HG02798 (cell line): ENCODE results near the gene CYTH4.

ENCODE experiments used
- ATAC-seq: cut with Tn5 transposase; IDR thresholded peaks from one replicate; pipeline ENCODE4 v1.9.1; 2021; ENCODE audit warnings: mild to moderate bottlenecking; ENCODE audit not compliant: unreplicated experiment, poor library complexity

The CYTH4 gene

DNA sequence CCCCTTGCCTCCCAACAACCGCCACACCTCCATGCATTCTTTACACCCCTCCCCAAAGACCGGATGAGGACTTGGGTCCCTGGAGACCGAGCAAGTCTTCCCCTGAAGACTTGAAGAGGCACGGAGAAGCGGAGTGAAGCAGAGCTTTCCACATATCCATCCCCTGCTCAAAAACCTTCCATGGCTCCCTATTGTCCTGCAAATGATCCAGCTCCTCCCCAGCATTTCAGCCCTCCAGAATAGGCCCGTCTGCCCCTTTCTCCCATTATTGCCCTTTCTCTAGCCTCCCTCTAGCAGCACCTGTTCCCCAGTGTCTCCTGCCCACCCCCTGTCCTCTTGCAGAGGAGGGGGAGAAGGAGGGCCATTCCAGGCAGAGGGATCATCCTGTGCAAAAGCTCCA, 59.8 kb downstream of the CYTH4 start:
- no peak for ATAC-seq

DNA sequence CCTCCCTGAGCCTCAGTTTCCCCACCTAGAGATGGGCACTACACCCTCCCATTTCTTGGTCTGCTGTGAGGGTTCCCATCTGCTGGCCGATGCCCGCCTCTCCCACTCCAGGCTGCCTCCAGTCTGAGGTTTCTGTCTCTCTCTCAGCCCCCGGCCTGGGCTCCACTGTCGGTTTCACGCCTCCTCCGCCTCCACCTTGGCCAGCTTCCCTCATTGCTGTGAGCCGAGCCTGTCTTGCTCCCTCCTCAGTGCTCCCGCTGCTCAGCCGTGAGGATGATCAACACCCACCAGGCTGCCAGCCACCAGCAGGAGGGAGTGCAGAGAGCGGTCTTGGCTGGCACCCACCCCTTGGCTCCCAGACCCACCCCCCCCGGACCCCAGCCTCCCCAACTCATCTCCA, 61.0 kb downstream of the CYTH4 start:
- no peak for ATAC-seq

DNA sequence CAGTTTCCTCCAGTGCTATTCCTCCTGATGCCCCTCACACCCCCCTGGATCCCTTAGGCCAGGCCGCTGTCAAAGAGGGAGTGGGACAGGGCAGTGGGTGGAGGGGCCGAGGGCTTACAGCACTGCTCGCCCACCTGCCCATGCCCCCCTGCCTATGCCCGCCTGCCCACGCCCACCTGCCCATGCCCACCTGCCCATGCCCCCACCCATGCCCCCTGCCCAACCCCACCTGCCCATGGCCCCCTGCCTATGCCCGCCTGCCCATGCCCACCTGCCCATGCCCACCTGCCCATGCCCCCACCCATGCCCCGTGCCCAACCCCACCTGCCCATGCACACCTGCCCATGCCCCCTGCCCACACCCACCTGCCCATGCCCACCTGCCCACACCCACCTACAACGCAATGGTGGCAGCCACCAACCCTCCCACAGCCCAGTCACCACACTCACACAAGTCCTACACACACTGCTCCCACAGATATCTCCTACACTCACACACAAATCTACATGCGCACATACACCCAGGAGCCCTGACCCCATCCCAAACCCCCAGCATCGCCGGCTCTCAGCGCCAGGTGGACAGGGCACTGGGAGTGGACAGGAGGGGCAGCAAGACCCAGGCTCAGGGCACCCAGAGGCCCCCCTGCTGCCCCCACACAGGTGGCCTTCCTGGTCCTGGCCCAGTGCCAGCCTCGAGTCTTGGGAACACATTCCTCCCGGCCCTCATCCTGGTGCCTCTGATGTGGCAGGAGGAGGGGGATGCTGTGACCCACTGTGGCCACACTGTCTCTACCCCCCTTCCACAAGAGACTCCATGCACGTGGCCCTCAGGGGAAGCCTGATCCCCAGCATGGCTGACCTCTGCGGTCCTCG, 61.8 kb downstream of the CYTH4 start:
- ATAC-seq: no peak

DNA sequence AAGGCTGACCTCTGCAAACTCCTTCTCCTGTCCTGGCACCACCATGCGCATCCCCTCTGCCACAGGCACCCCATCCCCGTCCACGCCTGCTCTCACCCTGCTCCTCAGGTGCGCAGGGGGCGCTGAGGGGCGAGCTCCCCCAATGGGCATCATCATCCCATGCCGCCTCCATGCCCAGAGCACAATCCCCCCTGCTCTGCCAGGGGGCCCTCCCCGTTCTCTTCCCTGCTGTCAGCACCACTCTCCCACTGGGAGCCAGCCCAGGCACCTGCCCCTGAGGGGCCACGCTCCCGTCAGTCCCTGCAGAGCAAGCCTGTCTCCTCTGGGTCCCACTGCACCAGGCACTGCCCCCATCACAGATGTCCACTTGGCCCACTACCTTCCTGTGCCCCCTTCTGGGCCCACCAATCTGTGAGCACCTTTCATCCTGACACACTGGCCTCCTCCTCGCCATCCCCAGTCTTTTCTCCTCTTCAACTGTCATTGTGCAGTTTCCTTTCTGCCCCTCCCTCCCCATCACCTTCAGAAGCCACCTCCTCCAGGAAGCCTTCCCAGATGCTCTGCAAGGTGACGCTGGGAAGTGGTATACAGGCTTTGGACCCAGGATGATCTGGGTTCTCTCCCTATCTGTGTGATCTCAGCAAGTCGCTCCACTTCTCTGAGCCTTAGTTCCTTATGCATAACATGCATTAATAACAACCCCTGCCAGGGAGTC, 62.6 kb downstream of the CYTH4 start:
- no peak for ATAC-seq

DNA sequence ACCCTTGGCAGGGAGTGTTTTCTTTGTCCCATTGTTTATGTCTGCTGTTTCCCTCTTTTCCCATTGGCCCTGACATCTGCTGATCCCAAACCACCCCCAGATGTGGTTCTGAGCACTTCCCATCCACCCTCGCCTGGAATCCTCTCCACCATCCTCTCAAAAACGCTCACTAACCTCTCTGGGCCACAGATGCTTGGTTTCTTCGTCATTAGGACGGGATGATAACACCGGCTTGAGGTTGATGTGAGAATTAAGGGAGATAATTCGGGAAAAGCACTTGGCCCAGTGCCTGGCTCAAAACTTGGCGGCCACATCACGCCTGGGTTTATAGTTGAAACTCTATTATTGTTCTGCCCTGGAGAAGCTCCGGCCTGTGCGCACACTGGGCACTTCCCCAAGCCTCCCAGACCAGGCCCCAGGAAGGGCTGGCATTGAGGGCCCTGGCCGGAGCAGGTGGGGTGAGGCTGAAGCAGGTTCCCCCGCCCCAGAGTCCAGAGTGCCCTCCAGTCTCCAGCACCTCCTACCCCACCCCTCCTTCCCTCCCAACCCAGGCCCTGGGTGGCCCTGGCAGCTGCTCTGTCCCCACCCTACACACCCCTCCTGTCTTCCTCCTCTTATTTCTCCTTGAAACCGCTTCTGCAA, 63.7 kb downstream of the CYTH4 start:
- no peak for ATAC-seq

DNA sequence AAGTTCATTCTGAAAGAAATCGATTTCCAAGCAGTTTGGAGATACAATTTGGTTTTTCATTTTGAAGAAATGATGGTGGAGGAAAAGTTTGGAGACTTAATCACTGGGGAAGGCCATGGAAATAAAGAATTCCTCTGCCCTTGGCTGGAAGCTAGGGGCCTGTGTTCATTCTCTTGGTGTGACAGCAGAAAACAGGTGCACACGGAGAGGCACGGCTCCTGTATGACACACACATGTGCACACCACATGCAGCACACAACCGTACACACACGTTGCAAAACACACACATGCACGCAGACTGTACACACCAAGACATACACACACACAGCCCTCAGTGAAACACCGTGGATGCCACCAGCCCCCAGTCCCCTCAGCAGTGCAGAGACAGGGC, 64.2 kb downstream of the CYTH4 start:
- ATAC-seq: no peak

DNA sequence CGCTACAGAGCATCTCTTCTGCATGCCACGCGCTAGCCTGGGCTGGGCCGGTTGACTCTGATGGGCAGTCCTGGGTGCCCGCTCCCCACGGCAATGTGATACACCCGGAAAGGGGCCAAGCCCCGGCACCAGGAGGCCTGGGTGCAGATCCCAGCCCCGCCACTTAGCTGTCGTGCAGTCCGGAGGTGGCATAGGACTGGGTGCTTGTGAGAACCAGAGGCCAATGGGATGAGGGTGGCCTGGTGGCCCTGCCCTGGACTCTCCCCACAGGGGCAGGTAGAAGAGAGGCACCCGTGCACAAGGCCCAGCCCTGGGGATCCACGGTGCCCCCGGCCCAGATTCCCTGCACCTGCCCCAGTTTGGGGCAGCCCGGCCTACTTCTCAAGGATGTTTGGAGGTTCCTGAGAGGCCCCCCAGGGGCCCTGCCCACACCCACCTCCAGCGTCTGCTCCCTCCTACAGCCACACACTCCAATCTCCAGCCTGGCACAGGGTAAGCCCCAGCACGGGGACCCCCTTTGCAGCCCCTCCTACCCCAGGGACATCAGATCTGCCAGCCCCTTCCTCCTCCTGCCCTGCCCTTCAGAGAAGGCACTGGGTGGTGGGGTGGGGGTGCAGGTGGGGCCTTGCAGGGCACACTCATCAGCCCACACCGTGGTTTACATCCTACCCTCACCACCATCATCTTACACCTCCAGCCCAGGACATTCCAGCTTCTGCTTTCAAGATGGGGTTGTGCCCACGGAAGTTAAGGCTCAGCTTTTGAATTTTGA, 66.9 kb downstream of the CYTH4 start:
- no peak for ATAC-seq

DNA sequence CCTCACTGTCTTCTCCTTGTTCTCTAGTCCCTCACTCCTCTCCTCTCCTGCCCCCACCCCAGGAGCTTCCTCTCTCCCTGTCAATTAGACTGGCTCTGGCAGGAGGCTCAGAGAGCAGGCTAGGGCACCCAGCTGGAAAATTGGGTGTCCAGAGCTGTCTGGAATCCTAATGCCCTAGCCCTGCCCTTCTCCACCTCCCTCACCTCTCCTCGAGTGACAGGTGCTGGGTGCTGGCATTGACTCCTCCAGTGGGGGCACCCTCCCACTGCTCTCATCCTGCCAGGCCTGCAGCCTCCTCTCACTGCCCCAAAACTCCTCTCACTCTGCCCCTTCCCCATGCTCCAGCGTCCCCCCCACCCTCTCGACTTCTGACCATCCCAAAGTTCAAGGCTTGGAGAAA, 68.9 kb downstream of the CYTH4 start:
- ATAC-seq: no peak

DNA sequence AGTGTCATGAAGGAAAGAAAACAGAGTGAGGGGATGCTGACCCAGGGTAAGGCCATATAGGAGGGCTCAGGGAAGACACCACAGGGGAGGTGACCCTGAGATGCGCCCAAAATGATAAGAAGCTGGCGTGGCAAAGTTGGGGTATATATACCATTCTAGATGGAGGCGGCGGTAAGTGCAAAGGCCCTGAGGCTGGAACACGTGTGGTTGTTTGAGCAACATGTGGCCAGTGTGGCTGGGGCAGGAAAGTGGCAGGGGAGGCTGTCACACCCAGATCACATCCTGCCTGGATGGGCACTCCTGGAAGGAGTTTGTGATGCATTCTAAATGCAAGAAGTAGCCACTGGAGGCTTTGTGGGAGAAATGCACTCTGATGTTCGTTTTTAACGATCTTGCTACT, 70.2 kb downstream of the CYTH4 start:
- ATAC-seq: no peak

DNA sequence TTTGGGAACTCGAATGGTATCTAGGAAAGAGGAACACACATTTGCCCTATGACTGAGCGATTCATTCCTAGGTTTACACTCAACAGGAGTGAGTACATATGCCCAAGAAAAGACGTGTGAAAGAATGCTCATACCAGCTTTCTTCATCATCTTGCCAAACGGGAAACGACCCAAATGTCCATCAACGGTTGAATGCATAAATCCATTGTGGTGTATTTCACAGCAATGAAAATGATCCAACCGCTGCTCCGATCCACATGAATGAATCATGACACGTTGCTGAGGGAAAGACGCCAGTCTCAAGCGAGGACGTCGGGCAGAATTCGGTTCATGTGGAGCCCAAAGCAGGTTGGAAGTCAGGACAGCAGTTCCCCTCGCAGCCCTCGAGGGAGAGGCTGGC, 71.5 kb downstream of the CYTH4 start:
- ATAC-seq: no peak

DNA sequence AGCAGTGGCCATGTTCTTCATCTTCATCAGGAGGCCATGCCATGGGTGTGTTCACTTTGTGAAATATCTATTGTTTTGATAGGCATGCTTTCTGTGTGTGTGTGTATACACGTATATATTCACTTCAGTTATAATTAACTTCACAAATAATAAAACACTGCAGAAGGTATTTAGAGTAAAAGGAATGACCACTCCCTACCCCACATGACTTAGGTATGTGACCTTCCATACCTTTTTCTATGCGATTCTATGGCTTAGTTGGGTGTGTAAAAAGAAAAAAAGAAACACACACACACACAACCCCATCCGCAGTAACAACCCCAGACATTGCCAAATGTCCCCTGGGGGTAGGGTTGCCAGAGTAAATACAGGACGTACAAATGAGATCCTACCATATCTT, 72.0 kb downstream of the CYTH4 start:
- ATAC-seq: no peak

DNA sequence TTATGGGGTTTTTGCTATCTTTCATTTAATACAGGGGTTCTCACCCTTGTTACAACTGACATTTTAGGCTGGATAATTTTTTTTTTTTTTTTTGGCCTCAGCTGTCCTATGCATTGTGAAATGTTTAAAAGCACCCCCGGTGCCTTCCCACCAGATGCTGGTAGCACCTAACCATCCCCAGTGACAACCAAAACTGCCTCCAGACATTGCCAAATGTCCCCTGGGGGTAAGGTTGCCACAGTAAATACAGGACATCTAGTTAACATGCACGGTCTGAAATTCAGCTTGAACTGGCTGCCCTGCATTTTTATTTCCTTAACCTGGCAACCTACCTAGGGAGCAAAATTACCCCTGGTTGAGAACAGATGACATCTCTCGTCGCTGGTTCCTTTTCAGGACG, 72.4 kb downstream of the CYTH4 start:
- ATAC-seq: no peak

DNA sequence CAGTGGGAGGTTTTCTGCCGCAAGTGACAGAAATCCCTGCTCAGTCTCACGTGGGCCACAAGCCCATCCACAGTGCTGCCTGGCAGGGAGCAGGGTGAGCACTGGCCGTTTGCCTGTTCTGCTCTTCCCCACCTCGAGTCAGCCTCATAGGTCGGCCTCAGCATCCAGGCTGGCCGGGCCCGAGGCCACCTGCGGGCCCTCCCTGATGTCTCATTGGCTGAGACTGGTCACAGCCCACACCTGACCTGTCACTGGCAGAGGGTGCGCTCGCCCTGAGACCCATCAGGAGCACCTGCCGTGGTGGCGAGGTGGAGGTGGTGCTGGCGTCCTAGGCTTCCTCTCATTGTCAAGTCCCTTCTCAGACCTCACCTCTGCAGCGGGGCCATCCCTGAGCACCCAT, 72.9 kb downstream of the CYTH4 start:
- ATAC-seq: no peak

DNA sequence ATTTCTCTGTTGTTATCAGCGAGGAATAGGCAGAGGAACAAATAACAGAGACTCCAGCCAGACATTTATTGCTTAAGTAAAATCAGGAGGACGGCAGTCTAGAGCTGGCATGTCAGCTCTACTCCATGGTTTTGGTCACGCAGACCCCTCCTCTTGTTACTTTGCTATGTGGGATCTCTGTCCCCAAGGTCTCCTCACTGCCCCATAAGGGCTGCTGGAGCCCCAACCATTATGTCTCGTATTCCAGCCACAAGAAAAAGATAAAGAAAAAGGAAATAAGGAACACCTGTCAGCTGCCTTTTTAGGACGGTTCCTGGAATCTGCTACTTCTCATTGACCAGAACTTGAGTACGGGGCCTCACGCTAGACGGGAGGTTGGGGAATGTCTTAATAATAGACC, 74.6 kb downstream of the CYTH4 start:
- no peak for ATAC-seq

DNA sequence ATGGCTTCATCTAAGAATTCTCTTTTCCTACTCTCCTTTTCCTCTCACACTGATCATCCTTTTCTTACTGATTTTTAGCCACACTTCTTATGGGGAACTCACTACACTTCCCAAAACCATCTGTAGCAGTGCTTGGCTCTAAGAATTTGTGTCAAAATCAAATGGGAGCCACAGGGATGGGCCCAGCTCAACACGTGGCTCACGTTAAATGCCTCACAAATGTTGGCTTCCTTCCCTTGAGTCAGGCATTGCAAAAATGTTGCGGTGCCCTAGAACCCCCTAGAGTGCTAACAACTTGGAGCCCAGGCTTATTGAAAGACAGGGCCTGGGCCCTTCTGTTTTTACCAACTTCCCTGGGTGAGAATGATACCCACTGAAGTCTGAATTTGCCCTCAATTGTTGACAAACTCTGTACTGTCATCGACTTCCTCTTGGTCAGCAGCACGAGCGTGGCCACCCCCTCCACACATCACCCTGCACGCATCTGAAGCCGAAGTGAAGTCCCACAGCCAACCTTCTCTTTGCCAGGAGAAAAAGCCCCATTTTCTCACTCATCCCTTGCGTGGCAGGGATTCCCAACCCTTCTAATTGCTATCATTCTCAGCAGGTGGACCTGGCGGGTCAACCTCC, 75.3 kb downstream of the CYTH4 start:
- ATAC-seq: no peak

DNA sequence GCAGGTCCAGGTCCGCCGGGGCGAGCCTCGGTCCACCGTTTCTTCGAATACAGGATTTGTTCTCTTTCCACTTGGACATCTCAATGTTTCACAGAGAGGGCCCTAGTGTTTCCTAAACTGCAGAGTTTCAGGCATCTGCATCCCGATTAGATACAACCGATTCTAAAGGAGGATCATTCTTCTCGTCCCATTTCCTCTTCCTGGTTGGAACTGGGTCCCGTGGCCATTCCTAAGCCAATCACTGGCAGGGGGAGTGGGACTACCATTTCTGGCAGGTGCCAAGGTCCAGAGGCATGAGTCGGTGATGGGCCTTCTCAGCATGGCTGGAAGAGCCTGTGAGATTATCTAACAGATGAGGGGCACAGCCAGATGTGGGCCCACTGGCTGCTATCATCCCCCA, 76.1 kb downstream of the CYTH4 start:
- no peak for ATAC-seq

DNA sequence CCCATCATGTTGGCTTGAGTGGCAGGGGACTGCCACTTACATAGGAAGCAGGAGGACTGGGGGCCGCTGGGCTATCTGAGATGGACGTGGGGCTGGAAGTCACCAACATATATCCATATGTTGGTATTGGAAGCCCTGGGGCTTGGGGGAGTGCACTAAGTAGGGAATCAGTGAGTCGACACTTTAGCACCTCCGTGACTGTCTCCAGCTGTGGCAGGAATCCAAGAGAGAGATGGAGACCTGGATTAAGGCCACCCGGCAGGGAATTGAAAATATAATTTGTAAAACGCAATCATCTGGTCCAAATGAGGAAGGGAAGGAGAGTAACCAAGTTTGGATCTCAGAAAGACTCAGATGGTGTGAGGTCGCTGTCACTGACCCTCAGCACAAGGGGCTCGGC, 76.6 kb downstream of the CYTH4 start:
- ATAC-seq: no peak

DNA sequence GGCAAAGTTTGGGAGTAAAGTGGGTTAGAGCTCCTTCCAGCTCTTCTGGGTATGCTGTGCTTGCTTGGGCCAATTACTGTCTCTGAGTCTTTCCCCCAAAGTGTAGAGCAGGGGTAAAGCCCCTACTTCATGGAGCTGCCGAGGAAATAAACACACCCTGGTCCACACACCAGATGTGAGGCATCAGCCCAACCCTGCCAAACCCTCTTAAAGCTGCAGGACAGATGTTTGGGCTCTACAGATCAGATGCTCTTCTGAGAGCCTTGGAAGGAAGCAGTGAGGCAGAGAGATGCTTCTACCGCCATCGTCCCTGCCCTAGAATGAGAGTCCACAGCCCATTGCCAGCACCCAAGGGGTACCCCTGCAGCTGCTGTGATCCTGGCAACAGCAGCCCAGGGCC, 80.3 kb downstream of the CYTH4 start:
- ATAC-seq: no peak

DNA sequence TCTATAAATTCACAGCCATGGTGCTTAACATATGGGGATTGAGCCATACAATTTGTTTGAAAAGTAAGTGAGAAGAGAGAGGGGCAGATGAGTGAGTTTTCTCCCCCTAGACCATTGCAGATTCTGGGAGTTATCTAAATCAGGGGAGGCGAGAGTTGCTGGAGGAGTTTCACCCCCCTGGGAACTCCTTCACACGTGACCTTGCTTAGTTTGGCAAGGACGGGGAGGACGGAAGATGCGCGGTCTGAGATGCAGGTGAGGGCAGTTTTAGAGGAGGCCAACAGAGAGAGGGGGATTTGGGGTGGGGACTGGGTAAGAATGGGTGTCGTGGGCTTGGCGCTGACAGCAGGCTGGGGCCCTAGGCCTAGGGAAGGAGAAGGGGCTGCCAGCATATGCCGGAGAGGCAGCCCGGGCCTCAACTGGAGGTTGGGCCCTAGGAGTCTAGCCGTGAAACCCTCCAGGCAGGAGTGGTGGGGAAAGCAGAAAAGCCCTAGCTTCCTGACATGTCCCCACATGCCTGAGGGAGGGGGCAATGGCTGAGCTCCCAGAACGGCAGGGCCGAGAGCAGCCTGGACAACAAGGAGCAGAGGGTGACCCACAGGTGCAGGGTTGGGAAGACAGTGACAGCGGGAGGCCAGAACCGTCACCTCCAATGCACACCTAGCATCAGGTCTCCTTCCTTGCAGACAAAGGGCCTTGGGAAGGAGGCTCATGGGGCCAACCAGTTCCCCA, 81.1 kb downstream of the CYTH4 start:
- ATAC-seq: no peak
